Choroid plexus epithelial cell (primary cell): ENCODE data around the gene SEC24C.
A peak's percentile ranks its signal among the peaks of the same experiment; 100 is the strongest.

Source experiments
- DNase-seq: peaks from one replicate; pipeline ENCODE4 v3.0.0-alpha.2; 2010; ENCODE audit warnings: low read depth
- H3K4me3 ChIP-seq: 2 replicates; pipeline ENCODE4 v1.5.1; 2011; ENCODE audit warnings: low read depth, mild to moderate bottlenecking, control low read depth, low read length, moderate library complexity
- TF ChIP-seq, protein P1 (sequence below): conservative IDR thresholded peaks from 2 replicates; pipeline ENCODE4 v1.5.1; 2011; ENCODE audit warnings: low read depth, mild to moderate bottlenecking, control low read depth, inconsistent platforms, low read length, moderate library complexity

Gene SEC24C

DNA sequence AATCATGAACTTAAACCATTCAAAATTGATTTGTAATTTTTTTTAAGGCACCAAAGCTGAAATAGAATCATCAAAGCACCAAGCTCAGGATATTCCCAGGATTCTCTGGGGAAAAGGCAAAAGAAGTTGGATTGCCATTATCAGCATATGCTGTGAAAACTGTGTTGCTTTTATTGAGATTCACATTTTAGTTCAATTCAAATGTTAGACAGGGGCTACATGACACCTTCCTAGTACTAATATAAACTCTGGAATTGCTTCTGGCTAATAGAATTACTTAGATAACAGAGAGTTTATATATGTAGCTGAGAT lies 71.5 kb downstream of the SEC24C start:
- no peak overlapping the region for H3K4me3 ChIP-seq
- TF ChIP-seq, protein P1, sequence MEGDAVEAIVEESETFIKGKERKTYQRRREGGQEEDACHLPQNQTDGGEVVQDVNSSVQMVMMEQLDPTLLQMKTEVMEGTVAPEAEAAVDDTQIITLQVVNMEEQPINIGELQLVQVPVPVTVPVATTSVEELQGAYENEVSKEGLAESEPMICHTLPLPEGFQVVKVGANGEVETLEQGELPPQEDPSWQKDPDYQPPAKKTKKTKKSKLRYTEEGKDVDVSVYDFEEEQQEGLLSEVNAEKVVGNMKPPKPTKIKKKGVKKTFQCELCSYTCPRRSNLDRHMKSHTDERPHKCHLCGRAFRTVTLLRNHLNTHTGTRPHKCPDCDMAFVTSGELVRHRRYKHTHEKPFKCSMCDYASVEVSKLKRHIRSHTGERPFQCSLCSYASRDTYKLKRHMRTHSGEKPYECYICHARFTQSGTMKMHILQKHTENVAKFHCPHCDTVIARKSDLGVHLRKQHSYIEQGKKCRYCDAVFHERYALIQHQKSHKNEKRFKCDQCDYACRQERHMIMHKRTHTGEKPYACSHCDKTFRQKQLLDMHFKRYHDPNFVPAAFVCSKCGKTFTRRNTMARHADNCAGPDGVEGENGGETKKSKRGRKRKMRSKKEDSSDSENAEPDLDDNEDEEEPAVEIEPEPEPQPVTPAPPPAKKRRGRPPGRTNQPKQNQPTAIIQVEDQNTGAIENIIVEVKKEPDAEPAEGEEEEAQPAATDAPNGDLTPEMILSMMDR, result no peak
- DNase-seq, result no peak

DNA sequence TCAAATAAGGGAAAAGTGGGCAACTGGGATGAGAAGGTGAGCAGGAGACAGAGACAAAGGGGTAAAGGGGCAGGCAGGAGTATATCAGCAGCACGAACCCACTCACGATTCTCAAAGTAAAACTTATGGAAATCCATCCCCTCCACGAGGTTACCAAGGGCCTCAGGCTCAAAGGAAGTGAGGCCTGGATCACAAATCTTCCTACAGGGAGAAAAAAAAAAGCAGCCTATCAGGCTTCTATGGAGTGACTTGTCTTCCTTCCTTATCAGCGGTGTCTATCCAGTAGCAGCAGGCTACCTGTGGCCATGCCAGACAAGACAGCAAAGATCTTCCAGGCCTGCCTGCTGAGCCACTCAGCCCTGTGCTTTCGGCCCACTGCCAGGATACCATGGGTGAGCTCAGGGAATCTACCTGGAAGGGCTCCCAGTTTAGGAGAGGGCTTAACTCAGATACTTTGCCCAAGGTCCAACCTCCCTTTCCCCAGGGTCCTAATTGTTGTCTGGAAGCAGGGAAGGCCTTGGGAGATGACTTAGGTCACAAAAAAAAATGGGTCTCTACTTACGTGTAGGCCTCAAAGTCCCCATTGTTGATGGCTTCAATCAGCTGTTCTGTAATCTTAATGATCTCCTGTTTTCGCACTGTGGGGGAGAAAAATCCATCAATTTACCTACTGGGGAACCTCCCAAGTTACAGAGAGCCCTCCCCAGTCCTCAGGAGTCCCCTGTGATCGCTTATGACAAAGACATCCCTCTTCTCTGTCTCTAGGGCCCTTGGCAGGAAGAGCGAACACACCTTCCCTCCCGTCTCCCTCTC lies 73.0 kb downstream of the SEC24C start:
- no peak overlapping the region for H3K4me3 ChIP-seq
- TF ChIP-seq, protein P1, result no peak
- no peak for DNase-seq

DNA sequence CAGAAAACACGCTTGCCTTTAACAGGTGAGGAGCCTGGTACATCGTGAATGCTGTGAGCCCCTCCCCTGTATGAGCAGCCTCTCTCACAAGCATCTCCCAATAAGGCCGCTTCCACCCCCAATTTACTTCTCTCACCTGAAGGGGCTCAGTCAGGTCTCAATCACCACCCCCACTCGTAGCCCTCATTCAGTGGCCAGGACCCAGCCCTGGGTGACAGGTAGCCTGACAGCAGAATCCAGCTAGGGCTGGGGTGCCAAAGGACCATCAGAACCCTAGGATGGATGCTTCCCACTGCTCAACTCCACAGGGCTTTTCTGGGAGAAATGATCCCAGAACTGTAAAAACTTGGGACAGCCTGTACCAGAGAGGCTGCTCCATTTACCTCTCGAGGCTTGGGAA lies 73.7 kb downstream of the SEC24C start:
- no peak for DNase-seq
- H3K4me3 ChIP-seq, result no peak overlapping the region

DNA sequence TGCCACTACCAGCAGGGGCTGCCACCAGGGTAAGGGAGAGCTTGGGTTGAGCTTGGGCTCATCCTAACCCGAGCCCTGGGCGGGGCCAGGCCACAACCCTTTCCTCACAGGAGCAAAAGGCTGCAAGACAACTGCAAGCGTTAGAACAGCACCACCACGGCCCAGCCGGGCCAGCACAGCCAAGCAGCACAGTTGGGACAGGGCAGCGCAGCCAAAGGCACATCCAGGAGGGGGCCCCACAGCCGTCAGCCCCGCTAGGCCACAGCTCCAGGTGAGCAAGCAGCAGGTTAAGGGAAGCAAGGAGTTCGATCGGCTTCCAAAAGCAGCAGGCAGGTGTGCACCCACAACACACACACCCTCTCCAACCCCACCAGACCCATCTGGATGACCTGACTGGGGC lies 74.2 kb downstream of the SEC24C start:
- H3K4me3 ChIP-seq, result no peak overlapping the region
- TF ChIP-seq, protein P1, result peak; percentile 14
- DNase-seq, result no peak

More for the DNA sequence above, 73.7 kb downstream of the SEC24C start:
- TF ChIP-seq, protein P1, result no peak

DNA sequence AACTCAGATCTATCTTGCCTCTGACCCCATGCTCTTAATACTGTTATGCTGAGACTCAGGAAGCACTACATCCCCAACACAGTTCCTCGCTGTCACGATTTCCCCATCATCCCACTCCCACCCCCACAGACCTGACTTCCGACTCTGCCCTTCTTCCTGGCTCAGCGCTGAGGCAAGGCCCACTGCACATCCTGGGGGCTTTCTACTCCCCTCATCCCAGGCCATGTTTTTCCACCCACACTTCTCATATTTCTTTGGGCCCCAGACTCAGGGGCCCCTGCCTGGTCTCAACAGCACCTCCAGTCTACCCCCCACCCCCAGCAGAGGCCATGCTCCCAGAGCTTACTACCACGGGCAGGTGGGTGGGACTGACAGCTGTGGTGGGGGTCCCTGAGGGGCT lies 74.9 kb downstream of the SEC24C start:
- no peak for DNase-seq
- TF ChIP-seq, protein P1, result no peak
- H3K4me3 ChIP-seq, result no peak overlapping the region

DNA sequence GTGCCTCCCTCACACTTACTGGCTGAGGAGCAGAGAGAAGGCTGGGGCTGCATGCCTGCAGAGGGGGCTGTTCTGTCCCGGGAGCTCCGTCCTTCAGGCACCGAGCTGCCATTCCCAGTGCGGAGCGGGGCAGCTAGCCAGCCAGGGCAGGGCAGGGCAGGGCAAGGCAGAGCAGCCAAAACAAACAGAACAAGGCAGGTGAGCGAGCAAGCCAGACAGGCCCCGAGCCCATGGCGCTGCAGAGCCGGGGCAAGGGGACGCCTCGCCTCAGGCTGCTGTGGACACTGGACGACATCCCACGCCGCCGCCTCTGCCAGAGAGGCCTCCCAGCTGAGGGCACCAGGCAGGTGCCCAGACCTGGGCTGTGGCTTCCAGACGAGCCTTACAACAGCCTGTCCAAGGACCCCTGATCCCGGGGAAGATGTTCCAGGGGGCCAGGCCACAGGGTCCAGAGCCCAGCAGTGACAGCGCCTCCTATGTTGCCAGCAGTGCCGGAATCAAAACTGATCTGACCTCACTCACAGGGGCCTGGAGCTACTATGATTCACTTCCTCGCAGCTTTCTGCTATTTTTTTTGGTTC lies 75.4 kb downstream of the SEC24C start:
- no peak overlapping the region for H3K4me3 ChIP-seq
- TF ChIP-seq, protein P1, result peak; percentile 51
- DNase-seq, result peak; percentile 36
